ENCODE results near the gene ACBD4. TPM values are rescaled to one million over a fixed set of nuclear protein-coding genes. Genes with fewer than 3 reads are reported as not detected.
A peak's percentile ranks its signal among the peaks of the same experiment; 100 is the strongest.

The ACBD4 gene
- total RNA-seq, 4 donors from 2014 or later = 15.0 to 28.8 (median 23.5) TPM

DNA sequence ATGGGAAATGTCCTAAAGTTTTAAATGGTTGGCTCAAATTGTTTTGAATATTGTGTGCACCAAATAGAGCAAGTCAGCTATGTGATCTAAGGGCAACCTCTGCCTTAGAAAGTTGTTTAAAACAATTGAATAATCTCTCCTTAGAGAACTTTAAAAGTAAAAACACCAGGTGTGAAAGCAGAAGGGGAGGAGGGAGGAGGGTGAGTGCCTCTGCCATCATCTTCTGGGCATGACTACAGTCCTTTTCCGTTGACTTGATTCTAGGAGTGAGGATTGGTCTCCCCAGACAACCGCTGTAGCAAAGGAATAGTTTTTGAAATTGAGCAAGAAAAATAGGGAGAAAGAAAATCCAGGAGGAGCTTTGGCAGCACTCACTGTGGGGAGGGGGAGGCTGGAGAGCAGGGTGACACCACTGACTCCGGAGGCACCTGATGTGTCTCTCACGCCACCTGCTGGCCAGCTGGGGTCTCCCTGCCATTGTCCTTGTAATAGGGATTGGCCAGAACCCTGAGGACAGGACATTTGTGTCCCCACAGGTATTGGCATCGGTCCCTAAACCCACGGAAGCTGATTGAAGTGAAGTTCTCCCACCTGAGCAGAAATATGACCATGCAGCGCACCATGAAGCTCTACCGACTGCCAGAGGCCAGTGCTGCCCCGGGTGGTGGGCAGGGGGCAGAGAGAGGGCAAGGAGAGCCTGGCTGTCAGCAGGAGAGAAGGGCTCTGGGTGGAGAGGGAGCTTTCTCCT is 36.4 kb upstream of the ACBD4 start:
- TF ChIP-seq EP300 (IDR thresholded peaks at IDR 0.05) = no peak
- TF ChIP-seq POLR2A (IDR thresholded peaks at IDR 0.05) = no peak
- TF ChIP-seq POLR2AphosphoS5 (IDR thresholded peaks at IDR 0.05) = peak; percentile 56
- TF ChIP-seq, protein P1, sequence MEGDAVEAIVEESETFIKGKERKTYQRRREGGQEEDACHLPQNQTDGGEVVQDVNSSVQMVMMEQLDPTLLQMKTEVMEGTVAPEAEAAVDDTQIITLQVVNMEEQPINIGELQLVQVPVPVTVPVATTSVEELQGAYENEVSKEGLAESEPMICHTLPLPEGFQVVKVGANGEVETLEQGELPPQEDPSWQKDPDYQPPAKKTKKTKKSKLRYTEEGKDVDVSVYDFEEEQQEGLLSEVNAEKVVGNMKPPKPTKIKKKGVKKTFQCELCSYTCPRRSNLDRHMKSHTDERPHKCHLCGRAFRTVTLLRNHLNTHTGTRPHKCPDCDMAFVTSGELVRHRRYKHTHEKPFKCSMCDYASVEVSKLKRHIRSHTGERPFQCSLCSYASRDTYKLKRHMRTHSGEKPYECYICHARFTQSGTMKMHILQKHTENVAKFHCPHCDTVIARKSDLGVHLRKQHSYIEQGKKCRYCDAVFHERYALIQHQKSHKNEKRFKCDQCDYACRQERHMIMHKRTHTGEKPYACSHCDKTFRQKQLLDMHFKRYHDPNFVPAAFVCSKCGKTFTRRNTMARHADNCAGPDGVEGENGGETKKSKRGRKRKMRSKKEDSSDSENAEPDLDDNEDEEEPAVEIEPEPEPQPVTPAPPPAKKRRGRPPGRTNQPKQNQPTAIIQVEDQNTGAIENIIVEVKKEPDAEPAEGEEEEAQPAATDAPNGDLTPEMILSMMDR (IDR thresholded peaks at IDR 0.05) = peak in 3 of 4 experiments; percentile 83 to 95 (median 94)
- peaks cover 1 to 56% (median 18%) of the 10 kb centered on the region in 3 donors for H3K4me1 ChIP-seq
- WGBS, 2 donors (ENCODE audit: low coverage in 1 of 2) = 6 to 43% methylated on average over 2 to 6 of the region's 9 CpGs

DNA sequence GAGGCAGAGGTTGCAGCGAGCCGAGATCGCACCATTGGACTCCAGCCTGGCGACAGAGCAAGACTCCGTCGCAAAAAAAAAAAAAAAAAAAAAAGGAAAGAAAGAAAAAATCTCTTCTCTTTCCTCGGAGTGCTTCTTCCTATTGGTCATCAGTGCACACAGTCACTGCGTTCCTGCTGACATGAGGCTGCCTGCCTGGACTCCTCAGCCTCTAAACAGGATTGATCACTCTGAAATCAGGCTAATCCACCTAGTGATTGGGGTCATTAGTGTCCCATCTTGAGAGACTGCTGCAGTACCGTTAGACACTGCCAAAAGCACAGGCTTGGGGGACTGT is 34.0 kb upstream of the ACBD4 start:
- no peaks in the 10 kb centered on the region for H3K9me3 ChIP-seq
- peaks cover 0 to 94% of the 10 kb centered on the region in 2 donors for H3K36me3 ChIP-seq
- WGBS, 2 donors (ENCODE audit: low coverage in 1 of 2) = 82% methylated on average over 8 of the region's 9 CpGs; no CpG with 5 or more reads in 1 of the 2 donors
- no peak overlapping the region for H3K4me3 ChIP-seq
- TF ChIP-seq POLR2AphosphoS5 (IDR thresholded peaks at IDR 0.05) (no peak), POLR2A (IDR thresholded peaks at IDR 0.05) (no peak), EP300 (IDR thresholded peaks at IDR 0.05) (no peak)
- TF ChIP-seq, protein P1 (IDR thresholded peaks at IDR 0.05) = no peak
- peaks cover 0 to 48% (median 16%) of the 10 kb centered on the region in 3 donors for H3K4me1 ChIP-seq
- no peaks in the 10 kb centered on the region for H3K27me3 ChIP-seq
- ATAC-seq = no peak
- peak overlapping the region in 3 of 4 donors; percentile 46 to 59 (median 48) for H3K27ac ChIP-seq

More for the DNA sequence above, 36.4 kb upstream of the ACBD4 start:
- ATAC-seq = peak; percentile 93
- Histone ChIP-seq H3K27ac (peak overlapping the region; percentile 60 to 88 (median 83)), H3K4me3 (no peak overlapping the region), H3K9me3 (no peaks in the 10 kb centered on the region), H3K36me3 (peaks cover 0 to 94% of the 10 kb centered on the region in 2 donors), H3K27me3 (no peaks in the 10 kb centered on the region)

DNA sequence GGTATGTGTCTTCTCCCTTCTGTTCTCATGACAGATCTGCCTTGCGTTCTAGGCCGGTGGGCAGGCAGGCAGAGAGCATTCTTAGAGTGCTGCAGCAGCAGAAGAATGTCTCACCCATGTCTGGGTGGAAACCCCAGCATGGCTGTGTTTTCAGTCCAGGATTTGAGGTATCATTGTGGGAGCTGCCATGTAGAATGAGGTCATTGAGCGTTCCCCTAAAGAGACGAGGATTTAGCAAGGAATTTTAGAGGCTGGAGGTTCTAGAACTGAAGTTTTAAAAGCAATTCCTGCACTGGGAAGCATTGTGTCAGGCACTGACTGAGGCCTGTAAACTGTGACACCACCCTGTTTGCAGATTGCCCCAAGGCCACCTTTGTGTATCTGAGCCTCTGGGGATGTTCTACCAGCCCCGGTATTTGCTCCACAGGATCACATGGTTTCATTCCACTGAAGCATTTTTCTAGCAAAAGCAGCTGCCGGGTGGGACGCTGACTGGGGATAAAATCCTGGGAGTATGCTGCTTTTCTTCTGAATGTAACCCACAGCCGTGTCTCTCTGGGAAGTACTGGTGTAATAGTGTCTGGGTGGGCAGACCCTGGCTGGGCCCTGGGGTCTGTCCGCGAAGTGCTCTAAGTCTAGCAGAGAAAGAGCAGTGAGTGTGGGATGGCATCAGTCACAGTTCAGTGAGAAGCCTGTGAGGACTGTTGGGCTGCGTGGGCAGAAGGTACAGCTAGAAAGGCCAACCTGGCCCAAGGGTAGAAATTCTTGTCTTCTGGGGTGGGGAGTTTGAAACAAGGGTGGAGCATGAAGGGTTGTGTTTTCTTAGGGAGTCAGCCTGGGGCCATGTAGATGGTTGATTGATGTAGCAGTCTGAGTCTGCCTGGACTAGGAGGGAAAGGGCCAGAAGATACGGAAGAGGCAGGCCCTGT is 33.3 kb upstream of the ACBD4 start:
- TF ChIP-seq, protein P1 (IDR thresholded peaks at IDR 0.05) = no peak
- TF ChIP-seq POLR2AphosphoS5 (IDR thresholded peaks at IDR 0.05) = no peak
- no peak for TF ChIP-seq POLR2A (IDR thresholded peaks at IDR 0.05)
- no peak for TF ChIP-seq EP300 (IDR thresholded peaks at IDR 0.05)
- 72 to 77% methylated on average over 3 to 8 of the region's 12 CpGs for WGBS, 2 donors (ENCODE audit: low coverage in 1 of 2)
- H3K4me3 ChIP-seq = no peak overlapping the region
- no peak for ATAC-seq
- no peaks in the 10 kb centered on the region for H3K9me3 ChIP-seq
- H3K27ac ChIP-seq = peak overlapping the region in 3 of 4 donors; percentile 46 to 59 (median 48)
- H3K36me3 ChIP-seq = peaks cover 0 to 94% of the 10 kb centered on the region in 2 donors
- peaks cover 0 to 48% (median 16%) of the 10 kb centered on the region in 3 donors for H3K4me1 ChIP-seq
- H3K27me3 ChIP-seq = no peaks in the 10 kb centered on the region

DNA sequence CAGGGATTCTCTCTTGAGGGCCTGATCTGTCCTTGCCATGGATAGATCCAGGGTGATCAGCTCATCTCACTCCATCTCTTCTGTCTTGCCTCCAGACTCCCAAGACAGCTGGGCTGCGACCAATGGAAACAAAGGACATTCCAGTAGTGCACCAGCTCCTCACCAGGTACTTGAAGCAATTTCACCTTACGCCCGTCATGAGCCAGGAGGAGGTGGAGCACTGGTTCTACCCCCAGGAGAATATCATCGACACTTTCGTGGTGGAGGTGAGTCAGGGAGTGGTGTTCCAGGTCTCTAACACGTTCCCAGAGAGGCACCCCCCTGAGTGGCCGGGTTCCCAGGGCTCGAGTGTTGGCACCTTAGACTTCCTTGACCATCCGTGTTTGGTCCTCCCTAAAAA is 32.6 kb upstream of the ACBD4 start:
- TF ChIP-seq POLR2AphosphoS5 (IDR thresholded peaks at IDR 0.05) (no peak), POLR2A (IDR thresholded peaks at IDR 0.05) (no peak)
- Histone ChIP-seq H3K4me1 (peaks cover 0 to 50% (median 15%) of the 10 kb centered on the region in 3 donors), H3K27ac (peak overlapping the region in 3 of 4 donors; percentile 5 to 59 (median 41)), H3K9me3 (no peaks in the 10 kb centered on the region), H3K4me3 (no peak overlapping the region), H3K36me3 (peaks cover 0 to 94% of the 10 kb centered on the region in 2 donors), H3K27me3 (no peaks in the 10 kb centered on the region)
- WGBS, 2 donors (ENCODE audit: low coverage in 1 of 2) = 89% methylated on average over 7 of the region's 9 CpGs; no CpG with 5 or more reads in 1 of the 2 donors
- no peak for ATAC-seq

DNA sequence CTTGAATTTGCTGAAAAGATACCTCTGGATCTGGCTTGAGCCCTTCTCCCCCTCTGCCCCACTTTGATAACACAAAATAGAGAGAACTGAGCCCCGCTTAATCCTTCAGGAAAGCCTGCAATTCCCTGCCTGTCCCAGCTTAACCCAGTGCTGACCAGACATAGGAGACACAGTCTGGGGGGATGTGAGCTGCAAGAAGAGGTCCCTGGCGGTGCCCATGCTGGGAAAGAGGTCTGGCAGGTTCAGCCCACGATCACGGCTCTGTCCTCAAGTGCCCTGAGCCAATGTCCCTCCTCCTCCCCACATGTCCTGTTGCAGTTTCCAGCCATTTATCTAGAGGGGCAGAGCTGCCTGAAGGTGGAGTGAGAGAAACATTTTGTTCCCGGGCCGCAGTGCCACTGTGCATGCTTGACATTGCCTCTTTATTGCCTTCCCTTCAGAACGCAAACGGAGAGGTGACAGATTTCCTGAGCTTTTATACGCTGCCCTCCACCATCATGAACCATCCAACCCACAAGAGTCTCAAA is 32.2 kb upstream of the ACBD4 start:
- Histone ChIP-seq H3K36me3 (peaks cover 0 to 94% of the 10 kb centered on the region in 2 donors), H3K27ac (peak overlapping the region in 1 of 4 donors; percentile 59), H3K27me3 (no peaks in the 10 kb centered on the region), H3K9me3 (no peaks in the 10 kb centered on the region), H3K4me3 (no peak overlapping the region), H3K4me1 (peaks cover 0 to 50% (median 11%) of the 10 kb centered on the region in 3 donors)
- WGBS, 2 donors (ENCODE audit: low coverage in 1 of 2) = 74 to 86% methylated on average over 3 to 7 of the region's 9 CpGs
- ATAC-seq = no peak
- TF ChIP-seq, protein P1 (IDR thresholded peaks at IDR 0.05) = no peak
- TF ChIP-seq POLR2A (IDR thresholded peaks at IDR 0.05) (no peak), POLR2AphosphoS5 (IDR thresholded peaks at IDR 0.05) (no peak), EP300 (IDR thresholded peaks at IDR 0.05) (no peak)

Measured in gastroesophageal sphincter (tissue), 4 donors.